Stimulated activated CD4-positive, alpha-beta T cell treated with anti-CD3 and anti-CD28 coated beads, Interleukin-12 subunit alpha, Interleukin-12 subunit beta, amount 100 ng/mL, for 24 hours (primary cell): ENCODE results near the gene NR1D1.
A peak's percentile ranks its signal among the peaks of the same experiment; 100 is the strongest.

ENCODE experiments used
- DNase-seq, 2 experiments: peaks; one replicate each; pipeline ENCODE4 v3.0.0-alpha.2; 2020; ENCODE audit warnings: low read depth in 2 of 2

The NR1D1 gene

DNA sequence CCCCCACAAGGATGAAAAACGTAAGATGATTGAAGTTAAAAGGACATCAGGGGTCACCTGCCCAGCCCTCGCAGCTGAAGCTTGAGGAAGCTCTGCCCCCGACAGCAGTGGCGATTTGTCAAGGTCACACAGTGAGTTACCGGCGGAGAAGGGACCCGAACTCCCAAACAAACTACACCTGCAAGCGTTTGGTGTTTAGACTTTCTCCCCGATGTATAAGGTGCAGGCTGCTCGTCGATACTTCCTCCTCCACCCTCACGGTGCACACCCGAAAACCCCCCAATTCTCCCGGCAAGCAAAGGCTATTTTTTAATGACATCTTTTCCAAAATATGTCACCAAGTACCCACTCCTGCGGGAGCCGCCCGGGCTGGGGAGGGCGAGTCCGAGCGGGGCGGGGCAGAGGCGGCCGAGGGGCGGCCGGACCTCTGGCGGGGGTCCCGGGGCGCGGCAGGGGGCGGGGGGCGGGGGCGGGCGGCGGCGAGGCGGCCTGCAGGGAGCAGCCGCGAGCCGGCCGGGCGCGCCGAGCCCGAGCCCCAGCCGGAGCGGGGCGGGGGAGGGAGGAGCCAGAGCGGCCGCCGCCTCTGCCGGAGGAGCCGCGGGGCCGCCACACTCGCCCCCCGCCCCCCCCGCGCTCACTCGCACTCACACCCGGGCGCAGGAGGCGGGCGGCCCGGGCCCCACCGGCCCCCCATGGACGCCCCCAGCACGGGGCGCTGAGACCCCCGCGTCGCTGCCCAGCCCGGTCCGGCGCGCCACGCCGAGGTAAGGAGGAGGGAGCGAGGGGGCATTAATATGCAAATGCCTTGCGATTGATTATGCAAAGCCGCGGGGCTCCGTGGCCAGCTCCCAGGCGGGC lies 37.8 kb downstream of the NR1D1 start, which contains the start of gene THRA:
TSS of gene THRA (plus strand) at position 637 of the 858 bp plus-strand sequence. CDS start 11,524 bp downstream, outside the sequence.
- peak in 1 of 2 experiments; percentile 51 for DNase-seq

- DNase-seq = no peak
Measured at GRCh38 chr17:40061609-40062038, 38.8 kb downstream of the NR1D1 start.

- no peak for DNase-seq
Measured at GRCh38 chr17:40060887-40061608, 39.3 kb downstream of the NR1D1 start.

DNA sequence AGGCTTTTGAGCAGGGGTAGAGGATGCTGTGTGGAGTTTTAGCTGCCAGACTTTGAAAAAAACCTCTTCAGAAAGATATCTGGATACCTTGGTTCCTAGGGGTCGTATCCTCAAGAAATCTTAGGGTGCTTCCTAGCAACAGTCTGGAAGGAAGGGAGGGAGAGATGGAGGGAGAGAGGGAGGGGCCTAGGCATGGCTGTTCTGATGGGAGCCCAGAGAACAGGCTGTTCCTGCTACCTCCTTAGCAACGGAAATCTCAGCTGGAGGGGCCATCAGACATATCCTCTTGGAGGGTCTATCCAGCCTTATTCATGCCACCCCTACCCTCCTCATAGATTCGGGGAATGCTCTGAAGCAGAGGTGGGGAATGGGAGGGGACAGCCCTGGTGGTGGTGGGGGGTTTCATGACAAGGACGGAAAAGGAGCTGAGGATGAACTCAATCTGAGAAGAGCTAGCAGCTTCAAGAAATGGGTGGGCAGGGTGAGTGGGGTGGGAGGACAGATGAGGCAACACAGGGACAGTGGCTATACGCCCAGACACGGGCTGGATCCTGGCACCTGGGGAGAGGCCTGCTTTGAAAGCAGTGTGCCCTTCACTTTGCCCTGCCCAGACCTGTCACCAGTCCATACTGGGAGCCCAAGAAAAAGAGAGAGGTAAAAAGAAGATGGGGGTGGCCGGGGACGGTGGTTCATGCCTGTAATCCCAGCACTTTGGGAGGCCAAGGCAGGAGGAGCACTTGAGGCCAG lies 40.5 kb downstream of the NR1D1 start:
- DNase-seq = no peak

DNA sequence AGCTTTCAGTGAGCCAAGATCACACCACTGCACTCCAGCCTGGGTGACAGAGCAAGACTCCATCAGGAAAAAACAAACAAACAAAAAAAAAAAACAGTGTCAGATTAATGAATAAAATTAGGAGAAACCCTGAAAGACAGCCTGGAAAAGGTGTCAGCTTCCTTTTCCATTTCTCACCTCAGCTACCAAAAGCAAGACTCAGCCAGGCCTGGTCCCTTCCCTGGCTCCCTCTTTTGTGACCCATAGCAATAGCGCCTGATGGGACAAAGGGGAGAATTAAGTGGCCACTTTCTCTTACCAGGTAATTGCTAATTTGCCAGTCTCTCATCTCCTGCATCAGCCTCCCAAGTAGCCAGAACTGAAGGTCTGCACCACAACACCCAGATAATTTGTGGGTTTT lies 41.5 kb downstream of the NR1D1 start:
- DNase-seq = no peak

- no peak for DNase-seq
Measured at GRCh38 chr17:40058186-40058784, 42.1 kb downstream of the NR1D1 start.

DNA sequence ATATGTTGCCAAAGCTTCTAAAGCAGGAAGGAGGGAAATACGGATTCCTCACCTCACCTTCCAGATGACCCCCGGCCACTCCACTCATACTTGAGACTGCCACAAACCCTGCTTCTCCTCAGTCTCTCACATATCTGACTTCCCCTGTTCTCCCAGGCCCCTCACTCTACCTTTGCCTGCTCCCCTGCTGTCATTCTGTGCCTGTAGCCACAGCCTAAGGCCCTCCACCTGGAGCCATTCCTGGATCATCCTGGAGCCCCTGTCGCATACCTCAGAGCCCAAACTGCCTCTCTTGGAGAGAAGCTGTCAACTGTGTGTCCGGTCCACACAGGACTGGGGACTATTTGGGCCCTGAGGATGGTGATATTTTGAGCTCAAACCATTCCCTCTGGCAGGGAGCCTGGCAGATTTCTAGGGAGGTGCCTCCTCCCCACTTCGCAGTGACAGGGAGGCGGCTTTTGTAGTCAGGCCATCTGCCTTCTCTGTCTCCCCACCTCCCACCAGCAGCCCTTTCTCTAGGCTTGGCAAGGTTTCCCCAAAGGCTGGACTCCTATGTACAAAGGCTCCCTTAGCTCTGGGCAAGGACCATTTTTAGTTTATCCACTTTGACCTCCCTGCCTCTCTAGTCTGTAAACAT lies 43.9 kb downstream of the NR1D1 start:
- DNase-seq = no peak
